OCI-LY1 (cell line): ENCODE measurements around the gene ZDHHC18.
A peak's percentile ranks its signal among the peaks of the same experiment; 100 is the strongest.
"Not testable (repeated sequence)": the region's sequence is repeated elsewhere in the genome, so short reads cannot be mapped to it uniquely, and the experiment has no call there.

Experiments used
- H2AFZ ChIP-seq: fragments of 200-600 bp; sonication (generic), shearing (Covaris generic); 2 replicates; pipeline ENCODE4 v1.6.0; 2014; ENCODE audit warnings: antibody characterized with exemption, mild to moderate bottlenecking, low read length
- H3F3A ChIP-seq: fragments of 200-600 bp; sonication (generic), shearing (Covaris generic); 2 replicates; pipeline ENCODE4 v1.6.0; 2014; ENCODE audit warnings: mild to moderate bottlenecking, antibody characterized with exemption, low read length, moderate library complexity; ENCODE audit not compliant: insufficient read depth
- H3K27ac ChIP-seq: fragments of 200-600 bp; sonication (generic); 2 replicates; pipeline ENCODE4 v1.5.1; 2014; ENCODE audit warnings: low read length, mixed run types, mild to moderate bottlenecking, low read depth; ENCODE audit not compliant: poor library complexity, severe bottlenecking
- H3K27me3 ChIP-seq: fragments of 200-600 bp; sonication (generic); 2 replicates; pipeline ENCODE4 v1.6.0; 2014; ENCODE audit warnings: antibody characterized with exemption, mild to moderate bottlenecking, low read length, moderate library complexity; ENCODE audit not compliant: insufficient read depth
- H3K36me3 ChIP-seq: fragments of 200-600 bp; sonication (generic); 2 replicates; pipeline ENCODE4 v1.6.1; 2014; ENCODE audit warnings: mild to moderate bottlenecking, antibody characterized with exemption, low read length, moderate library complexity, mixed read lengths; ENCODE audit not compliant: insufficient read depth
- H3K4me1 ChIP-seq: fragments of 200-600 bp; sonication (generic); 2 replicates; pipeline ENCODE4 v1.5.1; 2014; ENCODE audit warnings: mild to moderate bottlenecking, low read length, moderate library complexity; ENCODE audit not compliant: insufficient read depth, severe bottlenecking
- H3K4me2 ChIP-seq: fragments of 200-600 bp; sonication (generic), shearing (Covaris generic); 2 replicates; pipeline ENCODE4 v1.6.1; 2014; ENCODE audit warnings: low read length
- H3K4me3 ChIP-seq: fragments of 200-600 bp; sonication (generic); 2 replicates; pipeline ENCODE4 v1.5.1; 2014; ENCODE audit warnings: low read length, low read depth, mild to moderate bottlenecking, mixed read lengths; ENCODE audit not compliant: poor library complexity, severe bottlenecking
- H3K79me2 ChIP-seq: fragments of 200-600 bp; shearing (Covaris generic); 2 replicates; pipeline ENCODE4 v1.6.1; 2016; ENCODE audit warnings: mixed run types, low read length, mixed read lengths; ENCODE audit not compliant: insufficient read depth
- H3K9ac ChIP-seq: fragments of 200-600 bp; sonication (generic), shearing (Covaris generic); 2 replicates; pipeline ENCODE4 v1.6.1; 2014; ENCODE audit warnings: mild to moderate bottlenecking, low read length, mixed read lengths
- H3K9me2 ChIP-seq: fragments of 200-600 bp; sonication (generic), shearing (Covaris generic); 2 replicates; pipeline ENCODE4 v1.6.1; 2014; ENCODE audit warnings: low read depth, mild to moderate bottlenecking, low read length, mixed read lengths
- H3K9me3 ChIP-seq: fragments of 200-600 bp; shearing (Covaris generic); 2 replicates; pipeline ENCODE4 v1.6.1; 2014; ENCODE audit warnings: low read length, mixed read lengths
- H4K20me1 ChIP-seq: fragments of 200-600 bp; sonication (generic), shearing (Covaris generic); 2 replicates; pipeline ENCODE4 v1.6.0; 2016; ENCODE audit warnings: mild to moderate bottlenecking, low read length; ENCODE audit not compliant: insufficient read depth
- CTCF ChIP-seq: fragments of 200-600 bp; sonication (generic), shearing (Covaris generic); IDR thresholded peaks from 2 replicates; pipeline ENCODE4 v1.5.1; 2017; ENCODE audit warnings: mild to moderate bottlenecking, antibody characterized with exemption, low read length, moderate library complexity, mixed read lengths
- EZH2 ChIP-seq: fragments of 200-600 bp; sonication (generic), shearing (Covaris generic); IDR thresholded peaks from 2 replicates; pipeline ENCODE4 v1.8.0; 2017; ENCODE audit warnings: borderline replicate concordance, mixed run types, mild to moderate bottlenecking, antibody characterized with exemption, low read length, moderate library complexity, mixed read lengths

The ZDHHC18 gene

GRCh38 chr1:26831546-26832248 lies 5.2 kb downstream of the ZDHHC18 start:
- Histone ChIP-seq H2AFZ (no peak overlapping the region), H3K4me1 (peaks cover 36% of the 10 kb centered on the region), H3K4me3 (no peak overlapping the region), H3K9me2 (no peaks in the 10 kb centered on the region), H4K20me1 (no peaks in the 10 kb centered on the region), H3K9ac (no peak overlapping the region), H3F3A (no peaks in the 10 kb centered on the region), H3K79me2 (no peaks in the 10 kb centered on the region), H3K36me3 (peaks cover 37% of the 10 kb centered on the region; the same call in 1 of the 2 replicates), H3K27me3 (no peaks in the 10 kb centered on the region), H3K27ac (no peak overlapping the region), H3K9me3 (no peaks in the 10 kb centered on the region), H3K4me2 (no peak overlapping the region)
- no peak for TF ChIP-seq EZH2
- no peak for TF ChIP-seq CTCF

- TF ChIP-seq CTCF (no peak), EZH2 (no peak)
- H3K4me2 ChIP-seq, result no peak overlapping the region
- peak overlapping the region; percentile 59 for H3K27ac ChIP-seq
- no peak overlapping the region for H3K9ac ChIP-seq
- H3K4me1 ChIP-seq, result peaks cover 34% of the 10 kb centered on the region
- H3K4me3 ChIP-seq, result no peak overlapping the region
- H2AFZ ChIP-seq, result no peak overlapping the region
- no peaks in the 10 kb centered on the region for H4K20me1 ChIP-seq
- no peaks in the 10 kb centered on the region for H3K9me3 ChIP-seq
- no peaks in the 10 kb centered on the region for H3F3A ChIP-seq
- no peaks in the 10 kb centered on the region for H3K79me2 ChIP-seq
- peaks cover 37% of the 10 kb centered on the region; the same call in 1 of the 2 replicates for H3K36me3 ChIP-seq
- H3K9me2 ChIP-seq, result no peaks in the 10 kb centered on the region
- H3K27me3 ChIP-seq, result no peaks in the 10 kb centered on the region
Observed at GRCh38 chr1:26832249-26832960, 5.9 kb downstream of the ZDHHC18 start.

- H3K4me2 ChIP-seq, result peak overlapping the region; percentile 31; the same call in 1 of the 2 replicates
- peak overlapping the region; percentile 21; the same call in 1 of the 2 replicates for H3K9ac ChIP-seq
- TF ChIP-seq CTCF (peak; percentile 28; the same call in 1 of the 2 replicates), EZH2 (no peak)
- no peak overlapping the region for H3K4me3 ChIP-seq
- no peaks in the 10 kb centered on the region for H3K9me3 ChIP-seq
- peak overlapping the region; percentile 59 for H3K27ac ChIP-seq
- no peak overlapping the region for H2AFZ ChIP-seq
- H3K4me1 ChIP-seq, result peaks cover 26% of the 10 kb centered on the region
- H3F3A ChIP-seq, result no peaks in the 10 kb centered on the region
- H3K79me2 ChIP-seq, result no peaks in the 10 kb centered on the region
- no peaks in the 10 kb centered on the region for H3K9me2 ChIP-seq
- peaks cover 37% of the 10 kb centered on the region; the same call in 1 of the 2 replicates for H3K36me3 ChIP-seq
- H4K20me1 ChIP-seq, result no peaks in the 10 kb centered on the region
- no peaks in the 10 kb centered on the region for H3K27me3 ChIP-seq
Observed at GRCh38 chr1:26833432-26834405, 7.2 kb downstream of the ZDHHC18 start.

GRCh38 chr1:26837665-26838064 lies 11.2 kb downstream of the ZDHHC18 start:
- not testable (repeated sequence) for H2AFZ ChIP-seq, H3F3A ChIP-seq, H3K27ac ChIP-seq, H3K4me2 ChIP-seq, H4K20me1 ChIP-seq, H3K79me2 ChIP-seq, H3K27me3 ChIP-seq, H3K9ac ChIP-seq, H3K9me2 ChIP-seq, H3K4me3 ChIP-seq, H3K9me3 ChIP-seq
- Histone ChIP-seq H3K4me1 (peaks cover 26% of the 10 kb centered on the region), H3K36me3 (peaks cover 31% of the 10 kb centered on the region; the same call in 1 of the 2 replicates)
